ENCODE measurements around the gene COMMD3. TPM values are rescaled to one million over a fixed set of nuclear protein-coding genes. Genes with fewer than 3 reads are reported as not detected.

Gene COMMD3
- total RNA-seq, 4 donors from 2014 or later: 29.9 to 41.3 (median 31.4) TPM

DNA sequence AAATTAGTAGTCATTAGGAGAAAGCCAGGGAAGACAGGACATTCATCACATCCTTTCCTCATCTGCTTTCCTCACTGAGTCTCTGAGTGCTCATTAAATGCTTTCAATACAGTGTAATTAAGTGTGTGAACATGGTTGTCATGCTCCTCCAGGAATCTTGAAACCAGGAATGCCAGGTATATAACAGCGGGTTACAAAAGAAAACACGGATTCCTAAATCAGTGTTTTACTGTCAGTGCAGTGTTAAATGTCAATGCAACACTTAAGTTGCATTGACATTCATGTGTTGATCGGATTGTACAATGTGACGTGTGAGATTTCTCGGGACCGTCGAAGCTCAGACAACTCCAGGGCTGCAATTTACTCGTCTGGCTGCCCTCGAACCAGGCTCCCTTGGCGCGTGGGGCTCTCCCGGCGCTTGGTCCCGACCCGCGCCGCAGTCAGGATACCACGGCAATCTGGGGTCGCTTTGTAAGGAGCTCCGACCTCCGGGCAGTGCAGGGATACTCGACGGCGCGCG is 28.7 kb downstream of the COMMD3 start:
- Histone ChIP-seq H3K4me3 (replicated peaks in 1 of 3) (no peak overlapping the region), H3K36me3 (no peaks in the 10 kb centered on the region), H3K4me1 (peaks cover 6 to 9% of the 10 kb centered on the region in 2 donors), H3K9me3 (no peaks in the 10 kb centered on the region), H3K27me3 (peaks cover 55% of the 10 kb centered on the region), H3K27ac (no peak overlapping the region)
- 10 to 11% methylated on average over 13 to 19 of the region's 26 CpGs for WGBS, 2 donors
- intact Hi-C loops (cut with DNase I): loop anchor here (5.0 kb wide), 2 partner anchors 33 to 92 kb away; no protein-coding TSS in a partner anchor
- no peak for TF ChIP-seq CTCF (IDR thresholded peaks at IDR 0.05)
- no peak for TF ChIP-seq POLR2A (IDR thresholded peaks at IDR 0.05)
- no peak for DNase-seq

DNA sequence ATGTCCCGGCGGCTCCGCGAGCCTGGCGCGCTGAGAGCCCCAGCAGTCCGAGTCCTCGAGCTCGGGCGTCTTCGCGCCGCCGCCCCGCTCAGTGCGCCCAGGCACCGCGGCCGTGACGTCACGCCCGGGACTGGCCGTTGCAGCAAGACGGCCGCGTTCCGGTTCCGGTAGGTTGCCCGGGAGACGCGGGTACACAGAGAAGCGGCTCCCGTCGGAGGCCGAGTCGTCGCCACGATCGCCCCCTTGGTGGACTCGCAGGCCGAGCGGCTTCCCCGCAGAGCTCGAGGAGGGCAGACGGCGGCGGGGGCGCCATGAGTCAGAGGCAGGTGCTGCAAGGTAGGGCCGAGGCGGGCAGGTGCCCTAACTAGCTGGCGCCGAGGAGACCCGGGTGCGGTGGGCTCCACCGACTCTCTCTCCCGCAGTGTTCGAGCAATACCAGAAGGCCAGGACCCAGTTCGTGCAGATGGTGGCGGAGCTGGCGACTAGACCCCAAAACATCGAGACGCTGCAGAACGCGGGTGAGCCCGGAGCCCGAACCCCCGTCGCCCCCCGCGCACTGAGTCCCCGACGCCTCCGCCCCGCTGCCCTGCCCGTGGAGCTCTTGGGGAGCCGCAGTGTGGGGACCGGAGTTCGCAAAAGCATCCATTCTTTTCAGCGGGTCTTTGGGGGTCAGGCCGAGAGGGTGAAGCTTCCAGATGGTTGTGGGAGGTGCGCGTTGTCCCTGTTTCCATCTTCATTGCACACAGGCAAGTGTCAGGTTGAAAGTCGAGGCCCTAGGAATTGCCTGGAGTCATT is 29.3 kb downstream of the COMMD3 start, which contains the start of gene SPAG6:
TSS of gene SPAG6 (plus strand) at position 196 of the 795 bp plus-strand sequence. CDS start at position 312, 116 bp downstream.
- Histone ChIP-seq H3K4me1 (peaks cover 6 to 7% of the 10 kb centered on the region in 2 donors), H3K4me3 (replicated peaks in 1 of 3) (no peak within 1 kb of the TSS), H3K27ac (no peak within 1 kb of the TSS), H3K36me3 (no peaks in the 10 kb centered on the region), H3K27me3 (peaks cover 55% of the 10 kb centered on the region), H3K9me3 (no peaks in the 10 kb centered on the region)
- intact Hi-C loops (cut with DNase I): loop anchor here (5.0 kb wide), 1 partner anchor 33 kb away; no protein-coding TSS in a partner anchor
- WGBS, 2 donors: 3 to 10% methylated on average over 7 to 26 of the region's 83 CpGs
- peak; percentile 21 to 35 for DNase-seq
- no peak for TF ChIP-seq POLR2A (IDR thresholded peaks at IDR 0.05)
- TF ChIP-seq CTCF (IDR thresholded peaks at IDR 0.05): no peak

GRCh38 chr10:22346096-22346661 is 30.0 kb downstream of the COMMD3 start:
- Histone ChIP-seq H3K4me3 (replicated peaks in 1 of 3) (no peak overlapping the region), H3K27ac (no peak overlapping the region), H3K36me3 (no peaks in the 10 kb centered on the region), H3K9me3 (no peaks in the 10 kb centered on the region), H3K27me3 (peaks cover 54% of the 10 kb centered on the region), H3K4me1 (peaks cover 4 to 5% of the 10 kb centered on the region in 2 donors)
- intact Hi-C loops (cut with DNase I): loop anchor here (5.0 kb wide), 1 partner anchor 34 kb away; no protein-coding TSS in a partner anchor
- no peak for DNase-seq
- 26 to 31% methylated on average over 8 of the region's 8 CpGs for WGBS, 2 donors
- TF ChIP-seq POLR2A (IDR thresholded peaks at IDR 0.05) (no peak), CTCF (IDR thresholded peaks at IDR 0.05) (no peak)

DNA sequence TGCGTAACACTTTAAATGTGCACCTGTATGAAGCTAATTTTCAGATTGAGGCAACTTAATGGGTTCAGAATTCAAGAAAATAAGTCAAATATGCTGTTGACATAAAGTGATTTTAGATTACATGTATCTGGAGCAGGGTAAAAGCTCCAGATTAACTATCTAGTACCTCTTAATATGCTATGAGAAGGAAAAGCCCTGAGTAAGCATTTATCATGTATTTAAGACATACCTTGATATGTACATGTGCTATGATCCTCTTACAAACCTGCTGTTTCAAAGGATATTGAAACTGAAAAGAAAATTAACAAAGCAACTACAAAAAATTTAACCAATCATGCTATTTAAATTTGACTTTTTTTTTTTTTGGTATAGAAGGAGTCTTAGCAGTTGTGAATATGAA is 33.6 kb downstream of the COMMD3 start:
- intact Hi-C loops (cut with DNase I): loop anchor here (5.0 kb wide), 1 partner anchor 37 kb away; no protein-coding TSS in a partner anchor
- no peaks in the 10 kb centered on the region for H3K9me3 ChIP-seq
- peaks cover 26% of the 10 kb centered on the region for H3K27me3 ChIP-seq
- TF ChIP-seq POLR2A (IDR thresholded peaks at IDR 0.05) (no peak), CTCF (IDR thresholded peaks at IDR 0.05) (no peak)
- no peaks in the 10 kb centered on the region for H3K36me3 ChIP-seq
- no peaks in the 10 kb centered on the region for H3K4me1 ChIP-seq
- no peak overlapping the region for H3K4me3 ChIP-seq (replicated peaks in 1 of 3)
- 97 to 98% methylated on average over 1 of the region's 1 CpG for WGBS, 2 donors
- no peak for DNase-seq
- H3K27ac ChIP-seq: no peak overlapping the region

Measured in thyroid gland (tissue), 4 donors.